CD4-positive, alpha-beta T cell treated with Interleukin-15 for 4 hours (primary cell): ENCODE data around the gene PECR.
"Not testable (repeated sequence)": the region's sequence is repeated elsewhere in the genome, so short reads cannot be mapped to it uniquely, and the experiment has no call there.

Experiments used
- DNase-seq: peaks from one replicate; pipeline ENCODE4 v3.0.0-alpha.2; 2020; ENCODE audit warnings: low spot score

Gene PECR

GRCh38 chr2:216002101-216002678 lies 79.4 kb downstream of the PECR start:
- no peak for DNase-seq

- no peak for DNase-seq
These were observed 80.2 kb downstream of the PECR start for GRCh38 chr2:216001216-216002100.

GRCh38 chr2:215998636-215999035 lies 83.0 kb downstream of the PECR start:
- no peak for DNase-seq

- no peak for DNase-seq
These were observed 84.4 kb downstream of the PECR start for GRCh38 chr2:215997219-215997618.

- DNase-seq = no peak
These were observed 86.7 kb downstream of the PECR start for GRCh38 chr2:215994911-215995310.

GRCh38 chr2:215988556-215989207 lies 92.9 kb downstream of the PECR start:
- not testable (repeated sequence) for DNase-seq
